CD4-positive, alpha-beta T cell treated with Interleukin-21 for 1 hour (primary cell): ENCODE data around the gene TNS4.

ENCODE experiments used
- DNase-seq: peaks from one replicate; pipeline ENCODE4 v3.0.0-alpha.2; 2020

Gene TNS4

DNA sequence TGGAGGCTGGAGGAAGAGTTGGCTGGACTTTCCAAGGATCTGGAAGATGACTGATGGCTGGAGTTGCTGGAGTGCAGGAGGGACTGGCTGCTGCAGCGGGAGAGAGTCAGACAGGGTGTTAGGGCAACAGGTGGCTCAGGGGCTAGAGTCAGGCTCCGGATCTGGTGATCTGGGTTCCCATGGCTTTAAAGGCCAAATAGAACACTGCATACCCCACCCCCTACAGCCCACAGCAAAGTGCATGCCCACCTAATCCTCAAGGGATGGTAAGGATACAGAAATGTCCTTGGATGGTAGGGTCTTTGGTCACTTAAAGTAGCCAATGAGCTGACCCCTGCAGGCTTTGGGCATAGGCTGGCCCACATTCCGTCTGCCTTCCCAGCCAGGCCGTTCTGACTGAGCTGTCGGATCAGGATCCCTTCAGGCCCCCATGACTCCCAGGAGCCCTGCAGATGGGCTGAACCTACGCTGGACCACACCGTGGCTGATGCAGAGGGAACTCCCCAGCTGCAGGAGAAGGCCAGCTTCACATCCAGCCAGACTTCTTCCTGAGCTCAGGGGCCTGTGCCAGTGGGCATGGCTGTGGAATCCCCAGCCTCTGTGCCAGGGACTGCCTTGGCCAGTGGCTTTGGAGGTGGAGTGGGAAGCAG is 13.9 kb downstream of the TNS4 start:
- no peak for DNase-seq

DNA sequence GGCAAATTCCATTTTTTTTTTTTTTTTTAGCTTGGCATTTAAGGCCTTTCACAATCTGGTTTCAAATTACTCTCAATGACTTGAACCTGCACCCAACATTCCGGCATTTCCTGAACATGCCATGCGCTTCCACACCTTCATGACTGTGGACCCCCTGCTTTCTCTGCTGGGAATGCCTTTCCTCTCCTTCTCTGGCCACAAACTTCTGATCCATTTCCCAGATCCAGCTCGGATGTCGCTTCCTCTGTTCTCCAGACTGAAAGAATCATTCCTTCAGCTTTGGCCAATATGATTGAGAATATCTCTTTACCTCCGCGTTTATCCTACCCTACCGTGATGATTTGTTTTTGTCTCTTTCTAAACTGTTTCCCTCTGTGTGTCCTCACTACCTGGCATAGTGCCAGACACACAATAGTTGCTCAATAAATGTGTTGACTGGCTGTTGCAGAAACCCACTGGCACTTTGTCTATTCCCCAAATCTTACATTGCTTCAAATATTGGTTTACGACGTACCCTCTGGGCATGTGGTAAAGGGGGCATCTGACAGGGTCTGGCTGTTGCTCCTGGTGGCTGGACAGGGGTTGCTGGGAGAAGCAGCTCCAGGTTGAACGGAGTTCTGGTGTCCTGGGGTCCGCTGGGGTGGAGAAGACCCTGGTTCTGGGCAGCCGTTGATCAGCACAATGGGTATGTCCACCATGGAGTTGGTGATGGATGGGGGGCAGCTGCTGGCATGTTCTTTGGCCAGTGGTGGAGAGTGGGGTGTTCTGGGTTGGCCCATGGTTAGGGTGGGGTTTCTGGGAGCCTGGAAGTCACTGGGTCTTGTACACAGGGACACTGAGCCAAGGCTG is 14.7 kb downstream of the TNS4 start:
- no peak for DNase-seq

DNA sequence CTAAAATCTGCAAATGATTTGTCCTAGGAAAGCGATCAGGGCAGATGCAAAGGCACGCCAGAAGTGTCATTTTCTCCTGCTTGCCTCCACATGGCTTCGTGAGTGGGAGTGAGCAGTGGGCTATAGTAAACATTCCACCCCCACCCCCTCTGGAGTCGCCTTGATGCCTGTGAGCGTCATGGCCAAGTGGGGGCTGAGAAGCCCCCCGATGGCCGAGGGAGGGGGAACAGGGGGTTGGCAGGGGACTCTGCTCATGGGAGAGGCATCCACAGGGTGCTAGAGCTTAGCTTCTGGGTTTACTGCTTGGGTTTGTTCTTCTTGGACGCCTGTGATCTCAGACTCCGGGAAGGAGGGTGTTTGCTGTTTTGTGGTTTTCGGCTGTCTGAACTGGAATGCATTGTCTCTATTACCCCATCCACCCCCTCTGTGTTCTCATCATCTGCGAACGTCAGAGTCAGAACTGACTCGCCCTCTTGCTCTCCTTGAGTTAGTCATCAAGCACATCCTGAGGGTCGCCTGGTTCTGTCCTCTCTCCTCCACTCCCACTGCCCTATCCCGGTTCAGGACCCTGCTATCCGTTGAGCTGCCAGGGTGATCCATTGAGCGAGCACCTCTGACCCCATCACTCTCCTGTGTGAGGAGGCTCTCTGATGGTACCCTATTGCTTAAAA is 15.4 kb downstream of the TNS4 start:
- peak; percentile 33 for DNase-seq

DNA sequence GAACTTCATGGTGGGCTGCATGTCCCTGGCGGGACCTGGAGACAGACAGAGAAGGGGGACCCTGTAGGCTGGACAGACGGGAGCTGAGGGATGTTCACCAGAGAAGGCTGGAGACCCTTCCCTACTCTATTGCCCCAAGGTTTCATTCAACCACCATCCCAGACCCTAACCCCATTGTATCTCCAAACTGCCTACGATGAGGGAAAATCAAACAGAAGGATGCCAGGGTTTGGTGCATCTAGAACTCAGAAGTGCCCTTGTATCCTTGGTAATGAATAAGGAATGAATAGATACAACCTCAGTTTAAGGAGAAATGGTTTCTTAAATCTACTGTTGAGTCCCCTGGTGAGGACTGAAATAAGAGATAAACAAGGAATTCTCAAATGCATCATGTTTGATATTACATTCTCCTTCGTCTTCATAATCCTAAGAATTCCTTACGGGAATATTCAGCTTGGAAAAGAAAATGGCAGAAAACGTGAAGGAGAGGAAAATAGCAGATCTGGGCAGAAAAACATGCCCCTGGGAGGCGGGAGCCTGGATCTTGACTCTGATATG is 16.4 kb downstream of the TNS4 start:
- DNase-seq: no peak

DNA sequence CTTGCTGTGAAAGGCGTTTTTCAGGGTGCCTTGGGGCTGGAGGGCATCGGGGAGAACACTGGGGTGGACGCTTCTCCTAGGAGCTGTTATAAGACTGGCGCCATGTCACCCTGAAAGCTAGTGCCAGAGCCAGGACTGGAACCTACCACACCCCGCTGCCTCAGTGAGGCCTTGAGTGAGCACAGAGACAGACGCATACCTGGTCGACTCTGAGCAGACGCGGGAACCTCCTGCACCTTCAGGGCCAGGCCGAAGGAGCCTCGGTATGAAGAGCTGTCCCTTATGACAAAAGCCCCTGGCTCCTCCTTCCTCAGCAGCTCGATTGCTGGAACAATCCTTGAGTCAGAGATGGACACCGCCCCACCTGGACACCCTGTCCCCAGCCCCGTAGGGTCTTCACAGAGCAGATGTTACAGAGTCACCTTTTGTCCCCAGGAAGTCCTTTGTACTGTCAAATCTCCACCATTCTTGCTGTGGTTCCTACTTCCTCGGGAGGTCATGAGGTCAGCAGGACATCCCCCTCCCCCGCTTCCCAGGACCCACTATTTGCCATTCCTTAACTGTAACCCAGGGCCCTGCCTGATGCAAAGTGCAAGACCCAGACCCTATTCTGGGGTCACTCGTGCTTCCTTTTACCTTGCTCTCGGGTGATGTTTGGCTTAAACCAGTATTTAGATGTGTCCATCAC is 17.0 kb downstream of the TNS4 start:
- no peak for DNase-seq

DNA sequence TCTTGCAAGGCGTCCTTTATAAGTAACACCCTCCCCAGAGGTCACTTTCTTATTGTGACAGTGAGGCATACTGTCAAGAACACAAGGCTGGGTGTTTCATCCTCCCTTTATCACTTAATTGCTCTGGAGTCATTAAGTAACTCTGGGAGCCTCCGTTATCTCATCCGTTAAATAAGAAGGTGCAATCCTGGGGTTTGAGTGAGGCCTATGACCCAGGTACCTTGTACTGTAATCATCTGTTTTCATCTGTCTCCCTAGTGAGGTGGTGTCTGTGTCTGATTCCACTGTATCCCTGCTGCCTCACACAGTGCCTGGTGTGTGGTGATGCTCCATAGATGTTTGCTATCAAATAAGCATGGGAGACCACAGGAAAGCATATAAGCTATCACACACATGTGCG is 17.7 kb downstream of the TNS4 start:
- DNase-seq: no peak

DNA sequence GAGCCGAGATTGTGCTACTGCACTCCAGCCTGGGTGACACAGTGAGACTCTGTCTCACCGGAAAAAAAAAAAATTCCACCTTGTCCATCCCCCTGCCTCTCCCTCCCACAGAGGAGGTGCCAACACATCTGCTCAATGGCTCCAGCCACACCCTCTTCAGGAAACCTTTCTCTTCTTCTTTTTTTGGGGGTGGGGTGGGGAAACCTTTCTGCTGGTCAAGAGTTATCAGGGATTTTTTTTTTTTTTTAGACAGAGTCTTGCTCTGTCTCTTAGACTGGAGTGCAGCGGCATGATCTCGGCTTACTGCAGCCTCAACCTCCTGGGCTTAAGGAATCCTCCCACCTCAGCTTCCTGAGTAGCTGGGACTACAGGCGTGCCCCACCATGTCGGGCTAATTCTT is 18.7 kb downstream of the TNS4 start:
- DNase-seq: no peak

DNA sequence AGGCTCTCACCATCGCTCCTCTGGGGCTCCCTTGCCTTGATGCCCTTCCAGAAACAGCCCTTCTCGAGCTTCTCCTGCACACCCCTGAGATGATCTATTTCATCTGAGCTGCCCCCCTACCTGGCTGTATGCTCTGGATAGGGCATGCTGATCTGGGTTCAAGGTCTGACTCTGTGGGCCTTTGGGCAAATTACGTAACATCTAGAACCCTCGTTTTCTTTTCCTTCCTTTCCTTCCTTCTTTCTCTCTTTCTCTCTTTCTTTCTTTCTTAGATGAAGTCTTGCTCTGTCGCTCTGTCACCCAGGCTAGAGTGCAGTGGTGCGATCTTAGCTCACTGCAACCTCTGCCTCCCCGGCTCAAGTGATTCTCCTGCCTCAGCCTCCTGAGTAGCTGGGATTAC is 20.3 kb downstream of the TNS4 start:
- no peak for DNase-seq

DNA sequence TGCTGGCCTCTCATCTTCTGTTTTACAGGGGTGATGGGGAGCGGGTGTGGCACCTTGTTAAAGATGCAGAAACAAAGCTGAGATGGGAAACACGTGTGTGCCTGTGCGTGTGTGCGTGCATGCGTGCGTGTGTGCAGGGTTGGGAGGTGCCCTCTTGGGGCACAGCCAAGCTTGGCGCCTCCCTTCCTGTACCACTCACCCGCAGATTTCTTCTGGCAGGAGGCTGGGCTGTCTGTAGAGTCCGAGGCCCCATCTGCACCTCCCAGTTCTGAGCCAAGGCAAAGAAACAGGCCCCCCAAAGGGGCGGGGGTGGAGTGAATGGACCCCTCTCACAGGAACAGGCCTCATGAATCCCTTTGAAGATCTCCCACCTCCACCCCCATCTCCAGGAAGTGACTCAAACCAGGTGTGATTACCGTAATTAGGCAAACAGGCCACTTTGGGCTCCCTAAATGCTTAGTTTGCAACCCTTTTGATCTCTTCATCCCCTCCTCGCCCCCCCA is 20.9 kb downstream of the TNS4 start:
- DNase-seq: peak; percentile 91

DNA sequence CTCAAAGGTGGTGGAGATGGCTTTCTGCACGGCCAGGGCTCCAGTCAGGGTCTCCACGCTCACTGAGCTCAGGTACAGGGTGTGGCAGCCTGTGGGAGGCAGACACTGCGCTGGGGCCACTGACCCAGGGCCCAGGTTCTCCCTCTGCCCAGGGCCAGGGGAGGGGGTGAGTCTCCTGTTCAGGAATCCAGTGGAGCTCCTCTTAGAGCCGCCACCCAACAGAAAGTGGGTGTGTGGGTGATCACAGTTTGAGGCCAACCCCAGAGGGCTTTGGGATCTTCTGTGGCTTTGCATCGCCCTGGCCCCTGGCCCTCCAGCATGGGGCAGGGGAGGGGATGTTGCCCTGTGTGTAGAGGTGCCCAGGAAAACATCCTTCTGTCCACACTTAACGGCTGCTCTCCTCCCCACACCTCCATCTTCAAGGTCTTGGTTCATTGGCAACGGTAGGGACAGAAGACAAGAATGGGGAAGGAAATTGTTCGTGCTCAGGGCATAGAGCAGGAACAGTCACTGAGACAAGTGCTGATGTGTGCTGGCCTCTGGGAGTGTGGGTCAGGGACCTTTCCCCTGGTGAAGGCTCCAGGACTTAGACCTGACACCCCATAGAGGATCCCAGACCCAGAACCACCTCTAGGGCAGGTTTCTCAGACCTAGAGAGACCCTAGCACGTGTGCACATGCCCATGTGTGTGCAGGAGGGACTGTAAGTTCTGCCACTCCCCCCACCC is 21.5 kb downstream of the TNS4 start:
- DNase-seq: no peak

DNA sequence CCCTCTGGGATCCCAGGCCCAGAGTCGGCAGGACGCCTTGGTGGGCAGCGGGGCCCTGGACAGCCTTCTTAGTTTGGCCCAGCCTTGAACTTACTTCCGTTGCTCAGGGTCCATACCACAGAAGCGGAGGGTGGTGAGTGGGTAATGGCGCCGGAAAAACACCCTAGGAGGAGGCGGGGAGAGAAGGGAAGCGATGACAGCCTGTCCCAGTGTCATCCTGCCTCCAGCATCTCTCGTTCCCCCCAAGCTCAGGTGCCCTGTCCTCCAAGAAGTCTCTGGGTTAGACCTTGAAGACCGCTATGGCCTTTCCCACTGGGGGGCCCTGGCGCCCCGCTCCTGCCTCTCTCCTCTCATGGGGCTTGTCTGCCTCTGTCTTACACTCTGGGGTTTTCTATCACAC is 22.9 kb downstream of the TNS4 start:
- no peak for DNase-seq

DNA sequence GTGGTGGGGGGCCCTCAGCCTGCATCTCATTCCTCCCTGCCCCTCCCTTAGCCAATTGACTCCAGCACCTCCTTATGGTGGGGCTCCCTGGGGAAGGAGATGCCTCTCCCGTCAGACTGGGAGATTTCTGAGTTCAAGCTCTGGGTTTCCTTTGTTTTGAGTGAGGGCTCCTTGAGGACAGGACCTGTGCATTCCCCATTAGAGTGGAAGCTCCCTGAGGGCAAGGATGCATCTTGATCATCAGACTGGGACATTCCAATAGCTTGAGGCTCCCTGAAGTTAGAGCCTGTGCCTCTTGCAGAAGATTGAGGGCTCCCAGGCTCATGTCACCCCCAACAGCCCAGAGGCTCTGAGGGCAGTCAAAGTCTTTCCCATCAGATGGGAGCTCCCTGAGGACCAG is 23.6 kb downstream of the TNS4 start:
- no peak for DNase-seq

DNA sequence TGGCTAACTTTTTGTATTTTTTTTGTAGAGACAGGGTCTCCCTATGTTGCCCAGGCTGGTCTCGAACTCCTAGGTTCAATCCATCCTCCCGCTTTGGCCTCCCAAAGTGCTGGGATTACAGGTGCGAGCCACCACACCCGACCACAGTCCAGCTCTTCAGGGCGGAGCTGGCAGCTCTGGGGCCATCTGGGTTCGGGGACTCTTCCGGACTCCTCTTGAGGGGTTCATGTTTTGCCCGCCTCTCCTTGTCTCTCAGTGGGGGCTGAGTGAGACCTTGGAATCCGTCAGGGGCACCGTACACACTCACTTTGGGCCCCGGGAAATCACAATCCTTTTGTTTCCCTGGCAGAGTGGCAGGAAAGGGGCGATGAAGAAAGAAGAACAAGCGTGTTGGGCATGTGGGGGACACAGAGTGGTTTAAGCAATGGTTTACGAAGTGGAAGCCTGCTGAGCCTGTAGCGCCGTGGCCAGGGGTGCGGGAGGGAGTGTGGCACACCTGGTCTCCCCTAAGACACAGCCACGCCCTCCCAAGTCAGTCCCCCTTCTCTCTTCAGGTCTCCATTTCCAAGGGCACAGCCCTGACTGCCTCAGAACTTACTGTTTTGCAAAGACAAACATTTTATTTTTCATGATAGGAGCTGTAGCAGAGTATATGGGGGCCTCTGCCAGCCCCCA is 26.1 kb downstream of the TNS4 start:
- DNase-seq: no peak

DNA sequence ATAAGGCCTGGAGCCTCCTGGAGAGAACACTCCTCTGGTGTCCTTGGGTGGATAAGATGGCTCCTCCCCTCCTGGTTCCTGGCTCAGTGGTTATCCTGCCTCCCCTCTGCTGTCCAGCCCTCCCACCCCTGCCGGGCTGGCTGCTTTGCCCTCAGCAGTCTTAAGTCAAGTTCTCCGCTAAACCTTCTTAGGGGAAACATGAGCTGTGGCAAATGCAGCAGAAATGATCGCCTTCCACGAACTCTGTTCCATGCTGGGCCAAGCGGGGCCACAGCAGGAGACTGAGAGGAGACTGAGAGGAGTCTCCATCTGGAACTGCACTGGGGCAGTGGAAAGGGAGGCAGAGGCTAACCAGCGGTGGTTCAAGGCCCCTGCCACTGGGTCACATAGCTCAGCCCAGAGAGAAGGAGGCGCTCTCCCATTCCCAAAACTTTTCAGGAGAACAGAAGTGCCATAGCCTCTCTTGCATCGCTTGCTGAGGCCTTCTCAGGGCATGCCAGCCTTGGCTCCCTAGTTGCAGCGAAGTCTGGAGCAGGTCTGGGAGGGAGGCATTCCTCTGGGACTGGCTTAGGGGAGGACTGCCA is 26.9 kb downstream of the TNS4 start:
- no peak for DNase-seq

DNA sequence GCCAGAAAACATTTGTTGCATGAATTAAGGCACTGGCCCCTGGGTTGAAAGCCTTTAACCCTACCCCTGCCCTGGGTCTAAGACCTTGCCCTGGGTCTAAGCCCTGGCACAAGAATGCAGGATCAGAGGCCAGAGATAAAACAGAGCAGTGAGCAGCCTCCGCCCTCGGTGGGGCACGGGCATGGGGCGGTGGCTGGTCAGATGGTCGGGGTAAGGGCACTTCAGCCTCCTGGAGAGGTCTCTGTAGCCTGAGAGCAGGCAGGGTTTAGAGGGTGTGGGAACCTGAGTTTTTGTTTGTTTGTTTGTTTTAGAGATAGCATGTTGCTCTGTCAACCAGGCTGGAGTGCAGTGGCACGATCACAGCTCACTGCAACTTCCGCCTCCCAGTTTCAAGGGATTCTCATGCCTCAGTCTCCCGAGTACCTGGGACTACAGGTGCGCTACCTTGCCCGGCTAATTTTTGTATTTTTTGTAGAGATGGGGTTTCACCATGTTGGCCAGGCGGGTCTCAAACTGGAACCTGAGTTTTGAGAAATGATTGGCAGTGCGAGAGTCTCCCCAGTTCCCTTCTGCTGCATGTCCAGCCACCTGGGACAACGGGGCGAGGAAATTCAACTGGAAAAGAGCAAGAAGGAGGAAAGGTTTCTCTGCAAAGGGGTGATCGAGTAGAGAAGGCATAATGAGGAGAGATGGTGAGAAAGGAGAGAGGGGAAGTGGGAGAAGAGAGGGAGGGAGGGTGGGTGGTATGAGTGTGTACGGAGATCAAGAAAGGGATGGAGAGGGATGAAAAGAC is 27.7 kb downstream of the TNS4 start:
- DNase-seq: no peak

DNA sequence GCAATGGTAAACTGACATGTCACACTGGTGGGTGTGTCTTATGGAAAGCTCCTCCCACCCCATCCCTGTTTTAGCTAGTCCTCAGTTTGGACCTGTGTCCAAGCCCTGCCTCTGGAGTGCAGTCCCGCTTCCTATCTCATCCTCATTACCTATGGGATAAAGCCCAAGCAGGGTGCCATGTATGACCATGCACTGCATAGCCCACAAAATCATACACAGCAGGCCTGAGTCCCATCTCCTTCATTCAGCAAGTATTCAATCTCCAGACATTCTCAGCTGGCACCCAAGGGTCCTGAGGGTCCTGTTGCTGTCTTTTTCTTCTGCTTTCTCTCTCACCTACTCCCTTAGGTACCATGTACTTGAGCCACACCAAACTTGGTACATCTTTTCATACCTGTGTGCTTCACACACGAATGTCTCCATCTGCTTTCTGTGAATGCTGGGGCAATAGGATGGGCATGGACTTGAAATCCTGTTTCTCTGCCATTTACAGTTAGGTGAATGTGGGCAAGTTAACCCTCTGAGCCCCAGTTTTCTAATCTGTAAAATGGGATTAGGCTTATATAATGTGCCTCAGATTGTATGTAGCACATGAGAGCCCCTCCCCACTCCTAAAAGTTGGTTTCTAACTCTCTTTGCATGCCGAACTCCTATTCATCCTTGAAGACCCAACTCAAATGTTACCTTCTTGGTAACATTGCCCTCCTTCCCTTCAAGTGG is 28.5 kb downstream of the TNS4 start:
- no peak for DNase-seq

DNA sequence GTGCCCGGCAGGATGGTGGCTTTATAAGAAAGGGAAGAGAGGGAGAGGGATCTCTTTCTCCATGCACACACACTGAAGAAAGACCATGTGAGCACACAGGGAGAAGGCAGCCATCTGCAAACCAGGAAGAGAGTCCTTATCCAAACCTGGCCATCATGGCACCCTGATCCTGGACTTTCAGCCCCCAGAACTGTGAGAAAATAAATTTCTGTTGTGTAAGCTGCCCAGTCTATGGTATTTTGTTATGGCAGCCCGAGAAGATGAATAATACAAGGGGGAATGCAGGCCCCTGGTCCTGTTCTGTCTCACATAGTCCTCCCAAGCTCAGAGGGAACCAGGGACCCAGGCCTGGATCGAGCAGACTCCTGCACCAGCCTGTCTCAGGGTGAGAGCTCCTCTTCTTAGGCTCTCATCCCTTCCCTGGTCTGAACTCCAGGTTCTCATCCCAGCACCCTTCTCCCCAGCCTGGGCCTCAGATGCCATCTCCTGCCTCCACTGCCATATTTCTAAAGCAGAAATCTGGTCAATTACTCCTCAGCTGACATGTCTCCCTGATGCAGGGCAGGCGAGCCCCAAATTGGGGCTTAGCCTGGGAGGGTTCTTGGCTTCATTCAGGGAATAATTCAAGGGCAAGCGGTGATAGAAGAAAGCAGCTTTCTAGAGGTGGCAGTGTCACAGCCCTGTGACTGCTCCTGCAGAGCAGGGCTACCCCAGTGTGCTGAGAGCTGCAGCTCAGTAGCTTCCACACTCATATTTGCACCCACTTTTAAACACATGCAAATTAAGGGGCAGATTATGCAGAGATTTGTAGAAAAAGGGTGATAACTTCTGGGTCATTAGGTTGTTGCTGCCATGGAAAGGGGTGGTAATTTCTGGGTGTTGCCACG is 29.3 kb downstream of the TNS4 start:
- no peak for DNase-seq
